MM.1S (cell line): Measurements from ENCODE around the gene NUCB1.
"Not testable (repeated sequence)": the region's sequence is repeated elsewhere in the genome, so short reads cannot be mapped to it uniquely, and the experiment has no call there.

Experiments
- DNase-seq: peaks from one replicate; pipeline ENCODE4 v3.0.0-alpha.2; 2015
- H2AFZ ChIP-seq: fragments of 300-600 bp; sonication (generic); 2 replicates; pipeline ENCODE4 v1.6.0; 2016; ENCODE audit warnings: antibody characterized with exemption, low read length
- H3F3A ChIP-seq: fragments of 300-600 bp; sonication (generic); 2 replicates; pipeline ENCODE4 v1.6.1; 2016; ENCODE audit warnings: mild to moderate bottlenecking, antibody characterized with exemption, low read length, moderate library complexity, mixed read lengths; ENCODE audit not compliant: insufficient read depth
- H3K27ac ChIP-seq: fragments of 300-600 bp; sonication (generic); 2 replicates; pipeline ENCODE4 v1.5.1; 2016; ENCODE audit warnings: mild to moderate bottlenecking, low read length
- H3K27me3 ChIP-seq: fragments of 300-600 bp; sonication (generic); replicated peaks from 2 replicates; pipeline ENCODE4 v1.6.0; 2016; ENCODE audit warnings: low read length; ENCODE audit not compliant: insufficient read depth
- H3K36me3 ChIP-seq: fragments of 300-600 bp; sonication (generic); replicated peaks from 2 replicates; pipeline ENCODE4 v1.6.1; 2016; ENCODE audit warnings: mild to moderate bottlenecking, low read length, mixed read lengths; ENCODE audit not compliant: insufficient read depth
- H3K4me1 ChIP-seq: fragments of 300-600 bp; sonication (generic); 2 replicates; pipeline ENCODE4 v1.6.1; 2016; ENCODE audit warnings: low read length, mixed read lengths
- H3K4me2 ChIP-seq: fragments of 300-600 bp; sonication (generic); 2 replicates; pipeline ENCODE4 v1.6.0; 2016; ENCODE audit warnings: low read depth, low read length
- H3K4me3 ChIP-seq: fragments of 300-600 bp; sonication (generic); 2 replicates; pipeline ENCODE4 v1.5.1; 2016; ENCODE audit warnings: low read length, mixed read lengths
- H3K79me2 ChIP-seq: fragments of 300-600 bp; sonication (generic); 2 replicates; pipeline ENCODE4 v1.6.1; 2016; ENCODE audit warnings: mixed run types, low read length, mixed read lengths
- H3K9ac ChIP-seq: fragments of 300-600 bp; sonication (generic); 2 replicates; pipeline ENCODE4 v1.6.1; 2016; ENCODE audit warnings: low read length, mixed read lengths
- H3K9me2 ChIP-seq: fragments of 300-600 bp; sonication (generic); replicated peaks from 2 replicates; pipeline ENCODE4 v1.6.1; 2016; ENCODE audit warnings: mild to moderate bottlenecking, low read length, mixed read lengths; ENCODE audit not compliant: insufficient read depth
- H3K9me3 ChIP-seq: fragments of 300-600 bp; sonication (generic); replicated peaks from 2 replicates; pipeline ENCODE4 v1.6.1; 2016; ENCODE audit warnings: mild to moderate bottlenecking, low read length, mixed read lengths; ENCODE audit not compliant: insufficient read depth
- H4K20me1 ChIP-seq: fragments of 300-600 bp; sonication (generic); 2 replicates; pipeline ENCODE4 v1.6.1; 2016; ENCODE audit warnings: mild to moderate bottlenecking, low read length, moderate library complexity, mixed read lengths; ENCODE audit not compliant: insufficient read depth
- EZH2 ChIP-seq: fragments of 300-600 bp; sonication (generic); optimal IDR thresholded peaks from 2 replicates; pipeline ENCODE3; 2017; ENCODE audit warnings: low read depth, mild to moderate bottlenecking, antibody characterized with exemption, low read length, mixed read lengths
- EZH2phosphoT487 ChIP-seq: fragments of 300-600 bp; sonication (generic); IDR thresholded peaks from 2 replicates; pipeline ENCODE4 v1.6.1; 2018; ENCODE audit warnings: antibody characterized with exemption, low read length
- TF ChIP-seq, protein P1 (sequence below): fragments of 300-600 bp; sonication (generic); IDR thresholded peaks from 2 replicates; pipeline ENCODE4 v1.5.1; 2016; ENCODE audit warnings: antibody characterized with exemption, low read length, mixed read lengths

NUCB1 gene

DNA sequence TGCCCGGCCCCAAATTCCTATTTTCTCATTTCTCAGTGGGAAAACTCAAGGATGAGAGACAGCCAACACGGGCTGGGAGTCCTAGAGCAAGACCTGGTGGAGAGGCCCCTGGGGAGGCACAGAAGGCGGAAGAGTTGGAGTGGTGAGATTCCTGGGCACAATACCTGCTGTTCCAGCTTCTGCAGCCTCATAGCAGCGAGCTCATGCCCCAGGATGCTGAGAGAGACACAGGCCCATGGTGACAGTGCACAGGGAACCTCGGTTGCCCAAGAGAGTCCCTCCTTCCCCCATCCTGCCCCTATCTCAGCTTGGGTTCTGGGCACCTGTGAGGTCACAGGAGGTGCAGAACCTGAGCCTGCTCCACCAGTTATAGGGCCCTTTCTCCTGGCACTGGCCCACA is 2.9 kb upstream of the NUCB1 start:
- Histone ChIP-seq H3K4me1 (peaks cover 2% of the 10 kb centered on the region), H3F3A (peaks cover 7% of the 10 kb centered on the region), H3K27me3 (no peaks in the 10 kb centered on the region), H2AFZ (no peak overlapping the region), H3K9ac (no peak overlapping the region), H3K4me2 (no peak overlapping the region), H3K9me2 (no peaks in the 10 kb centered on the region), H3K36me3 (no peaks in the 10 kb centered on the region), H3K79me2 (peaks cover 19% of the 10 kb centered on the region), H3K9me3 (no peaks in the 10 kb centered on the region), H3K27ac (no peak overlapping the region), H4K20me1 (no peaks in the 10 kb centered on the region), H3K4me3 (no peak overlapping the region)
- TF ChIP-seq EZH2 (no peak), EZH2phosphoT487 (no peak)
- TF ChIP-seq, protein P1, sequence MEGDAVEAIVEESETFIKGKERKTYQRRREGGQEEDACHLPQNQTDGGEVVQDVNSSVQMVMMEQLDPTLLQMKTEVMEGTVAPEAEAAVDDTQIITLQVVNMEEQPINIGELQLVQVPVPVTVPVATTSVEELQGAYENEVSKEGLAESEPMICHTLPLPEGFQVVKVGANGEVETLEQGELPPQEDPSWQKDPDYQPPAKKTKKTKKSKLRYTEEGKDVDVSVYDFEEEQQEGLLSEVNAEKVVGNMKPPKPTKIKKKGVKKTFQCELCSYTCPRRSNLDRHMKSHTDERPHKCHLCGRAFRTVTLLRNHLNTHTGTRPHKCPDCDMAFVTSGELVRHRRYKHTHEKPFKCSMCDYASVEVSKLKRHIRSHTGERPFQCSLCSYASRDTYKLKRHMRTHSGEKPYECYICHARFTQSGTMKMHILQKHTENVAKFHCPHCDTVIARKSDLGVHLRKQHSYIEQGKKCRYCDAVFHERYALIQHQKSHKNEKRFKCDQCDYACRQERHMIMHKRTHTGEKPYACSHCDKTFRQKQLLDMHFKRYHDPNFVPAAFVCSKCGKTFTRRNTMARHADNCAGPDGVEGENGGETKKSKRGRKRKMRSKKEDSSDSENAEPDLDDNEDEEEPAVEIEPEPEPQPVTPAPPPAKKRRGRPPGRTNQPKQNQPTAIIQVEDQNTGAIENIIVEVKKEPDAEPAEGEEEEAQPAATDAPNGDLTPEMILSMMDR = no peak
- no peak for DNase-seq

DNA sequence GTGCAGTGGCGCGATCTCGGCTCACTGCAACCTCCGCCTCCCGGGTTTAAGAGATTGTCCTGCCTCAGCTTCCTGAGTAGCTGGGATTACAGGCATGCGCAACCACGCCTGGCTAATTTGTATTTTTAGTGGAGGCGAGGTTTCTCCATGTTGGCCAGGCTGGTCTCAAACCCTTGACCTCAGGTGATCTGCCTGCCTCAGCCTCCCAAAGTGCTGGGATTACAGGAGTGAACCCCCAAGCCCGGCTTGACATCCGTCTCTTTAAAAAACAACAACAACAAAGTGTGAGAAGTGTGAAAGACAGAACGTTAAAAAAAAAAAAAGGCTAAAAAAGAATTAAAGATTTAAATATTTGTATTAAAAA is 744 bp upstream of the NUCB1 start:
- not testable (repeated sequence) for H4K20me1 ChIP-seq, DNase-seq, H3K9me2 ChIP-seq, H3F3A ChIP-seq, H3K9ac ChIP-seq, H3K9me3 ChIP-seq, H3K36me3 ChIP-seq, H3K4me1 ChIP-seq, H3K27me3 ChIP-seq
- H3K27ac ChIP-seq = peak overlapping the region; percentile 56; the same call in 1 of the 2 replicates
- H2AFZ ChIP-seq = 0 out of 2 replicates have a peak overlapping the region, but pooled peaks have one; percentile 14
- H3K4me2 ChIP-seq = peak overlapping the region; percentile 86; the same call in 1 of the 2 replicates
- peaks cover 24% of the 10 kb centered on the region for H3K79me2 ChIP-seq
- peak overlapping the region; percentile 85; the same call in 1 of the 2 replicates for H3K4me3 ChIP-seq

DNA sequence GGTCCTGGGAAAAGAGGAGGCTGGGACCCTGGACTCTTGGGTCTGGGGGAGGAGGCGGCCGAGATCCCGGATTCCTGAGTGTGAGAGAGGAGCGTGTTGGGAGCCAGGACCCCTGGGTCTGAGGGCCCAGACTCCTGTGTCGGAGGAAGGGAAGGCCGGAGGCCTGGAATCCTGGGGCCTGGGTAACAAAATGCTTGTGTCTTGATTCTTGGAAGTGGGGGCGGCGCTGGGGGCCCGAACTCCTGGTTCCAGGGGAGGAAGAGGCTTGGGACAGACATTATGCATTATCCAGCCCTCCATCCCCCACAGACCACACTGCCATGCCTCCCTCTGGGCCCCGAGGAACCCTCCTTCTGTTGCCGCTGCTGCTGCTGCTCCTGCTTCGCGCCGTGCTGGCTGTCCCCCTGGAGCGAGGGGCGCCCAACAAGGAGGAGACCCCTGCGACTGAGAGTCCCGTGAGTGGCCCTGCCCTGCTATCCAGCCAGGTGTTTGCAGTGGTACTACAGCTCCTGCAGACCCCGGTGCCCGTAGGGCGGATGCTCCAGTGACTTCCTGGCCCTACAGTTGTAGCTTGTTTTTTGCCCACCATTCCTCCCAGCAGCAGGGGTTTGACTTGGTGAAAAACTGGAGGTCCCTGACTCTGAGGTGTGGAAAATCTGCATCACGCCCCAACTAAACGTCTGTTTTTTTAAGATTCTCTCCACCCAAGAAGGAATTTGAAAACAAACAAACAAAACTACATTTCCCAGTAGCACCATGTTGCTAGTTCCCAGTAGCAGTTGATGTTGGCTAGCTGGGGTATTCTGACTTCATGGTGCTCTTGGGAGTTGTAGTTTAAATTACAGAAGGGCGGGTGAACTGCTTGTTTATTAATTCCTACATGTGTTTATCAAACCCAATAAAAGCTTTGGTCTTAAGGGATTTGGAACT is 630 bp downstream of the NUCB1 start:
- TF ChIP-seq EZH2 (no peak), EZH2phosphoT487 (no peak)
- TF ChIP-seq, protein P1 = no peak
- Histone ChIP-seq H3K9ac (peak overlapping the region; percentile 73), H4K20me1 (no peaks in the 10 kb centered on the region), H3F3A (peaks cover 7% of the 10 kb centered on the region), H3K4me2 (peak overlapping the region; percentile 86), H3K36me3 (no peaks in the 10 kb centered on the region), H3K79me2 (peaks cover 24% of the 10 kb centered on the region), H3K27me3 (no peaks in the 10 kb centered on the region), H3K9me3 (no peaks in the 10 kb centered on the region), H3K4me3 (peak overlapping the region; percentile 85), H3K9me2 (no peaks in the 10 kb centered on the region), H2AFZ (peak overlapping the region; percentile 38), H3K27ac (peak overlapping the region; percentile 10; the same call in 1 of the 2 replicates), H3K4me1 (no peaks in the 10 kb centered on the region)
- peak; percentile 40 for DNase-seq

DNA sequence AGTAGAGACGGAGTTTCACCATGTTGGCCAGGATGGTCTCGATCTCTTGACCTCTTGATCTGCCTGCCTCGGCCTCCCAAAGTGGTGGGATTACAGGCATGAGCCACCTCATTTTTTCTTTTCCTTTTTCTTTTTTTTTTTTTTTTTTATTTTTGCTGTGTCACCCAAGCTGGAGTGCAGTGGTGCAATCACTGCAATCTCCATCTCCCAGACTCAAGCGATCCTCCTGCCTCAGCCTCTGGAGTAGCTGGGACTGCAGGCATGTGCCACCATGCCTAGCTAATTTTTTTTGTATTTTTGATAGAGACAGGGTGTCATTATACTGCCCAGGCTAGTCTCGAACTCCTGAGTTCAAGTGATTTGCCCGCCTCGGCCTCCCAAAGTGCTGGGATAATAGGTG is 2.2 kb downstream of the NUCB1 start:
- H3K4me2 ChIP-seq, H2AFZ ChIP-seq, H3K27ac ChIP-seq, H3F3A ChIP-seq, H3K9me3 ChIP-seq, H3K9ac ChIP-seq, H3K27me3 ChIP-seq, DNase-seq, H3K36me3 ChIP-seq, H3K4me1 ChIP-seq, H3K9me2 ChIP-seq, H4K20me1 ChIP-seq, H3K4me3 ChIP-seq: not testable (repeated sequence)
- peaks cover 24% of the 10 kb centered on the region for H3K79me2 ChIP-seq

DNA sequence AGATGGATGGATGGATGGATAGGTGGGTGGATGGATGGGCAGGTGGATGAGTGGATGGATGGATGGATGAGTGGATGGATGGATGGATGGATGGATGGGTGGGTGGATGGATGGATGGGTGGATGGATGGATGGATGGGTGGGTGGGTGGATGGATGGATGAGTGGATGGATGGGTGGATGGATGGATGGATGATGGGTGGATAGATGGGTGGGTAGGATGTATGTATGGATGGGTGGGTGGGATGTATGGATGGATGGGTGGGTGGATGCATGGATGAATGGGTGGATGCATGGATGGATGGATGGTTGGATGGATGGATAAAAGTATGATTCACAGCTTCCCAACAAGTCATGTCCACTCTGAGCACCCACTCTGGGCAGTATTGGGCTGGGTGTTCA is 3.7 kb downstream of the NUCB1 start:
- peaks cover 24% of the 10 kb centered on the region for H3K79me2 ChIP-seq
- not testable (repeated sequence) for H4K20me1 ChIP-seq, H3K4me2 ChIP-seq, H3K9me2 ChIP-seq, H3K9me3 ChIP-seq, H3K27me3 ChIP-seq, H3K36me3 ChIP-seq, H3F3A ChIP-seq, H2AFZ ChIP-seq, H3K9ac ChIP-seq, H3K27ac ChIP-seq, H3K4me3 ChIP-seq, H3K4me1 ChIP-seq, DNase-seq
